ENCODE measurements around the gene EDN2.

Gene EDN2

DNA sequence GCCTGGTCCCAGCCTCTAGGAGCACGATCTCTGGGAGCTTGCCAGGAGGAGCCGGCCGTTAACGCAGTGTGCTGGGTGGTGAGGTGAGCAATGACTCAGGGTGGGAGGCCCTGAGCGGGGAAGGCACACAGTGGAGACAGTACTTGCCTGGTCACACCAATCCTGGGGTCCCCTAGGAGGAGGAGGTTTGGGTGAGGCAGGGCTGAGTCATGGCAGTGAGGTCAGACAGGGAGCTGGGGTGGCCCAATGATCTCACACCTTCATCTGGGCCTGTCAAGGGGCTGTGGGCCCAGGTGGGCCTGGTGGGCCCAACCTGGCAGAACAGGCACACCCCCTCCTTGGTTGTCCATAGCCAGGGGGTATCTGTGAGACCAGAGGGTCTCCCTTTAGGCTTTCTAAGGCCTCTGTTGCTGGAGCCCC lies 8.6 kb upstream of the EDN2 start (continued):
- TF ChIP-seq ZNF514 (tag by site-specific recombination; IDR thresholded peaks at IDR 0.05), result no peak
- TF ChIP-seq ZBTB48 (tag by site-specific recombination; IDR thresholded peaks at IDR 0.05), result peak; percentile 77
- TF ChIP-seq ZNF366 (tag by site-specific recombination; conservative IDR thresholded peaks at IDR 0.05), result 0 out of 2 replicates have a peak, but pooled peaks have one; percentile 24
- TF ChIP-seq, protein P1, sequence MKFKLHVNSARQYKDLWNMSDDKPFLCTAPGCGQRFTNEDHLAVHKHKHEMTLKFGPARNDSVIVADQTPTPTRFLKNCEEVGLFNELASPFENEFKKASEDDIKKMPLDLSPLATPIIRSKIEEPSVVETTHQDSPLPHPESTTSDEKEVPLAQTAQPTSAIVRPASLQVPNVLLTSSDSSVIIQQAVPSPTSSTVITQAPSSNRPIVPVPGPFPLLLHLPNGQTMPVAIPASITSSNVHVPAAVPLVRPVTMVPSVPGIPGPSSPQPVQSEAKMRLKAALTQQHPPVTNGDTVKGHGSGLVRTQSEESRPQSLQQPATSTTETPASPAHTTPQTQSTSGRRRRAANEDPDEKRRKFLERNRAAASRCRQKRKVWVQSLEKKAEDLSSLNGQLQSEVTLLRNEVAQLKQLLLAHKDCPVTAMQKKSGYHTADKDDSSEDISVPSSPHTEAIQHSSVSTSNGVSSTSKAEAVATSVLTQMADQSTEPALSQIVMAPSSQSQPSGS (tag by site-specific recombination; IDR thresholded peaks at IDR 0.05; ENCODE audit: low read depth), result no peak
- TF ChIP-seq, protein P2, sequence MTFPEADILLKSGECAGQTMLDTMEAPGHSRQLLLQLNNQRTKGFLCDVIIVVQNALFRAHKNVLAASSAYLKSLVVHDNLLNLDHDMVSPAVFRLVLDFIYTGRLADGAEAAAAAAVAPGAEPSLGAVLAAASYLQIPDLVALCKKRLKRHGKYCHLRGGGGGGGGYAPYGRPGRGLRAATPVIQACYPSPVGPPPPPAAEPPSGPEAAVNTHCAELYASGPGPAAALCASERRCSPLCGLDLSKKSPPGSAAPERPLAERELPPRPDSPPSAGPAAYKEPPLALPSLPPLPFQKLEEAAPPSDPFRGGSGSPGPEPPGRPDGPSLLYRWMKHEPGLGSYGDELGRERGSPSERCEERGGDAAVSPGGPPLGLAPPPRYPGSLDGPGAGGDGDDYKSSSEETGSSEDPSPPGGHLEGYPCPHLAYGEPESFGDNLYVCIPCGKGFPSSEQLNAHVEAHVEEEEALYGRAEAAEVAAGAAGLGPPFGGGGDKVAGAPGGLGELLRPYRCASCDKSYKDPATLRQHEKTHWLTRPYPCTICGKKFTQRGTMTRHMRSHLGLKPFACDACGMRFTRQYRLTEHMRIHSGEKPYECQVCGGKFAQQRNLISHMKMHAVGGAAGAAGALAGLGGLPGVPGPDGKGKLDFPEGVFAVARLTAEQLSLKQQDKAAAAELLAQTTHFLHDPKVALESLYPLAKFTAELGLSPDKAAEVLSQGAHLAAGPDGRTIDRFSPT (tag by site-specific recombination; IDR thresholded peaks at IDR 0.05), result peak; percentile 78
- no peak for TF ChIP-seq ZNF112 (tag by site-specific recombination; IDR thresholded peaks at IDR 0.05)
- no peak for TF ChIP-seq GFI1B (tag by site-specific recombination; IDR thresholded peaks at IDR 0.05)
- peak; percentile 29; the same call in 1 of the 2 replicates for TF ChIP-seq ZEB2 (tag by site-specific recombination; IDR thresholded peaks at IDR 0.05)
- TF ChIP-seq ZNF140 (tag by site-specific recombination; IDR thresholded peaks at IDR 0.05), result no peak
- peak; percentile 95 for TF ChIP-seq GLIS1 (tag by site-specific recombination; IDR thresholded peaks at IDR 0.05)
- no peak for TF ChIP-seq GLI2 (tag by site-specific recombination; IDR thresholded peaks at IDR 0.05; ENCODE audit: borderline replicate concordance, low read depth)
- TF ChIP-seq ZBTB21 (tag by site-specific recombination; IDR thresholded peaks at IDR 0.05), result peak; percentile 97
- TF ChIP-seq, protein P3, sequence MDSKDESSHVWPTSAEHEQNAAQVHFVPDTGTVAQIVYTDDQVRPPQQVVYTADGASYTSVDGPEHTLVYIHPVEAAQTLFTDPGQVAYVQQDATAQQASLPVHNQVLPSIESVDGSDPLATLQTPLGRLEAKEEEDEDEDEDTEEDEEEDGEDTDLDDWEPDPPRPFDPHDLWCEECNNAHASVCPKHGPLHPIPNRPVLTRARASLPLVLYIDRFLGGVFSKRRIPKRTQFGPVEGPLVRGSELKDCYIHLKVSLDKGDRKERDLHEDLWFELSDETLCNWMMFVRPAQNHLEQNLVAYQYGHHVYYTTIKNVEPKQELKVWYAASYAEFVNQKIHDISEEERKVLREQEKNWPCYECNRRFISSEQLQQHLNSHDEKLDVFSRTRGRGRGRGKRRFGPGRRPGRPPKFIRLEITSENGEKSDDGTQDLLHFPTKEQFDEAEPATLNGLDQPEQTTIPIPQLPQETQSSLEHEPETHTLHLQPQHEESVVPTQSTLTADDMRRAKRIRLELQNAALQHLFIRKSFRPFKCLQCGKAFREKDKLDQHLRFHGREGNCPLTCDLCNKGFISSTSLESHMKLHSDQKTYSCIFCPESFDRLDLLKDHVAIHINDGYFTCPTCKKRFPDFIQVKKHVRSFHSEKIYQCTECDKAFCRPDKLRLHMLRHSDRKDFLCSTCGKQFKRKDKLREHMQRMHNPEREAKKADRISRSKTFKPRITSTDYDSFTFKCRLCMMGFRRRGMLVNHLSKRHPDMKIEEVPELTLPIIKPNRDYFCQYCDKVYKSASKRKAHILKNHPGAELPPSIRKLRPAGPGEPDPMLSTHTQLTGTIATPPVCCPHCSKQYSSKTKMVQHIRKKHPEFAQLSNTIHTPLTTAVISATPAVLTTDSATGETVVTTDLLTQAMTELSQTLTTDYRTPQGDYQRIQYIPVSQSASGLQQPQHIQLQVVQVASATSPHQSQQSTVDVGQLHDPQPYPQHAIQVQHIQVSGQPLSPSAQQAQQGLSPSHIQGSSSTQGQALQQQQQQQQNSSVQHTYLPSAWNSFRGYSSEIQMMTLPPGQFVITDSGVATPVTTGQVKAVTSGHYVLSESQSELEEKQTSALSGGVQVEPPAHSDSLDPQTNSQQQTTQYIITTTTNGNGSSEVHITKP (tag by site-specific recombination; IDR thresholded peaks at IDR 0.05), result peak; percentile 90
- TF ChIP-seq, protein P4, sequence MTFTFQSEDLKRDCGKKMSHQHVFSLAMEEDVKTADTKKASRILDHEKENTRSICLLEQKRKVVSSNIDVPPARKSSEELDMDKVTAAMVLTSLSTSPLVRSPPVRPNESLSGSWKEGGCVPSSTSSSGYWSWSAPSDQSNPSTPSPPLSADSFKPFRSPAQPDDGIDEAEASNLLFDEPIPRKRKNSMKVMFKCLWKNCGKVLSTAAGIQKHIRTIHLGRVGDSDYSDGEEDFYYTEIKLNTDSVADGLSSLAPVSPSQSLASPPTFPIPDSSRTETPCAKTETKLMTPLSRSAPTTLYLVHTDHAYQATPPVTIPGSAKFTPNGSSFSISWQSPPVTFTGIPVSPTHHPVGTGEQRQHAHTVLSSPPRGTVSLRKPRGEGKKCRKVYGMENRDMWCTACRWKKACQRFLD (tag by site-specific recombination; IDR thresholded peaks at IDR 0.05), result no peak
- TF ChIP-seq, protein P5, sequence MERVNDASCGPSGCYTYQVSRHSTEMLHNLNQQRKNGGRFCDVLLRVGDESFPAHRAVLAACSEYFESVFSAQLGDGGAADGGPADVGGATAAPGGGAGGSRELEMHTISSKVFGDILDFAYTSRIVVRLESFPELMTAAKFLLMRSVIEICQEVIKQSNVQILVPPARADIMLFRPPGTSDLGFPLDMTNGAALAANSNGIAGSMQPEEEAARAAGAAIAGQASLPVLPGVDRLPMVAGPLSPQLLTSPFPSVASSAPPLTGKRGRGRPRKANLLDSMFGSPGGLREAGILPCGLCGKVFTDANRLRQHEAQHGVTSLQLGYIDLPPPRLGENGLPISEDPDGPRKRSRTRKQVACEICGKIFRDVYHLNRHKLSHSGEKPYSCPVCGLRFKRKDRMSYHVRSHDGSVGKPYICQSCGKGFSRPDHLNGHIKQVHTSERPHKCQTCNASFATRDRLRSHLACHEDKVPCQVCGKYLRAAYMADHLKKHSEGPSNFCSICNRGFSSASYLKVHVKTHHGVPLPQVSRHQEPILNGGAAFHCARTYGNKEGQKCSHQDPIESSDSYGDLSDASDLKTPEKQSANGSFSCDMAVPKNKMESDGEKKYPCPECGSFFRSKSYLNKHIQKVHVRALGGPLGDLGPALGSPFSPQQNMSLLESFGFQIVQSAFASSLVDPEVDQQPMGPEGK (tag by site-specific recombination; IDR thresholded peaks at IDR 0.05), result peak; percentile 75
- TF ChIP-seq, protein P6, sequence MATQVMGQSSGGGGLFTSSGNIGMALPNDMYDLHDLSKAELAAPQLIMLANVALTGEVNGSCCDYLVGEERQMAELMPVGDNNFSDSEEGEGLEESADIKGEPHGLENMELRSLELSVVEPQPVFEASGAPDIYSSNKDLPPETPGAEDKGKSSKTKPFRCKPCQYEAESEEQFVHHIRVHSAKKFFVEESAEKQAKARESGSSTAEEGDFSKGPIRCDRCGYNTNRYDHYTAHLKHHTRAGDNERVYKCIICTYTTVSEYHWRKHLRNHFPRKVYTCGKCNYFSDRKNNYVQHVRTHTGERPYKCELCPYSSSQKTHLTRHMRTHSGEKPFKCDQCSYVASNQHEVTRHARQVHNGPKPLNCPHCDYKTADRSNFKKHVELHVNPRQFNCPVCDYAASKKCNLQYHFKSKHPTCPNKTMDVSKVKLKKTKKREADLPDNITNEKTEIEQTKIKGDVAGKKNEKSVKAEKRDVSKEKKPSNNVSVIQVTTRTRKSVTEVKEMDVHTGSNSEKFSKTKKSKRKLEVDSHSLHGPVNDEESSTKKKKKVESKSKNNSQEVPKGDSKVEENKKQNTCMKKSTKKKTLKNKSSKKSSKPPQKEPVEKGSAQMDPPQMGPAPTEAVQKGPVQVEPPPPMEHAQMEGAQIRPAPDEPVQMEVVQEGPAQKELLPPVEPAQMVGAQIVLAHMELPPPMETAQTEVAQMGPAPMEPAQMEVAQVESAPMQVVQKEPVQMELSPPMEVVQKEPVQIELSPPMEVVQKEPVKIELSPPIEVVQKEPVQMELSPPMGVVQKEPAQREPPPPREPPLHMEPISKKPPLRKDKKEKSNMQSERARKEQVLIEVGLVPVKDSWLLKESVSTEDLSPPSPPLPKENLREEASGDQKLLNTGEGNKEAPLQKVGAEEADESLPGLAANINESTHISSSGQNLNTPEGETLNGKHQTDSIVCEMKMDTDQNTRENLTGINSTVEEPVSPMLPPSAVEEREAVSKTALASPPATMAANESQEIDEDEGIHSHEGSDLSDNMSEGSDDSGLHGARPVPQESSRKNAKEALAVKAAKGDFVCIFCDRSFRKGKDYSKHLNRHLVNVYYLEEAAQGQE (tag by site-specific recombination; IDR thresholded peaks at IDR 0.05), result no peak
- no peak for TF ChIP-seq ZNF571 (tag by site-specific recombination; IDR thresholded peaks at IDR 0.05)
- no peak for TF ChIP-seq IKZF3 (tag by site-specific recombination; IDR thresholded peaks at IDR 0.05)
- TF ChIP-seq ZNF24 (tag by site-specific recombination; IDR thresholded peaks at IDR 0.05), result peak; percentile 66; the same call in 1 of the 2 replicates
- no peak for TF ChIP-seq ZNF311 (tag by site-specific recombination; IDR thresholded peaks at IDR 0.05; ENCODE audit: borderline replicate concordance)
- peak; percentile 24; the same call in 1 of the 2 replicates for TF ChIP-seq ZNF10 (tag by site-specific recombination; IDR thresholded peaks at IDR 0.05)
- TF ChIP-seq ZNF548 (tag by site-specific recombination; IDR thresholded peaks at IDR 0.05), result no peak
- no peak; the same call in 1 of the 2 replicates for TF ChIP-seq KLF1 (tag by site-specific recombination; IDR thresholded peaks at IDR 0.05)
- no peak for TF ChIP-seq ZXDB (tag by site-specific recombination; IDR thresholded peaks at IDR 0.05)
- 0 out of 2 replicates have a peak, but pooled peaks have one; percentile 38 for TF ChIP-seq ZNF324 (tag by site-specific recombination; IDR thresholded peaks at IDR 0.05)
- TF ChIP-seq ZNF560 (tag by site-specific recombination; IDR thresholded peaks at IDR 0.05; ENCODE audit: borderline replicate concordance), result no peak

All from HEK293 (cell line).